ACC112 (cell line): Measurements from ENCODE around the gene TP53I3.

Experiments used
- H2AFZ ChIP-seq: fragments of 200-600 bp; sonication (generic); one replicate; pipeline ENCODE4 v1.6.0; 2017; ENCODE audit warnings: antibody characterized with exemption, low read length; ENCODE audit not compliant: unreplicated experiment
- H3K27ac ChIP-seq: fragments of 200-600 bp; sonication (generic); 2 replicates; pipeline ENCODE4 v1.5.1; 2014; ENCODE audit warnings: low read depth, mild to moderate bottlenecking, antibody characterized with exemption, low read length, moderate library complexity
- H3K27me3 ChIP-seq: fragments of 200-600 bp; sonication (generic); 2 replicates; pipeline ENCODE4 v1.6.1; 2014; ENCODE audit warnings: mild to moderate bottlenecking, antibody characterized with exemption, low read length, moderate library complexity, mixed read lengths; ENCODE audit not compliant: insufficient read depth
- H3K36me3 ChIP-seq: fragments of 200-600 bp; sonication (generic); 2 replicates; pipeline ENCODE4 v1.6.1; 2016; ENCODE audit warnings: mild to moderate bottlenecking, antibody characterized with exemption, low read length, moderate library complexity, mixed read lengths; ENCODE audit not compliant: insufficient read depth
- H3K4me1 ChIP-seq: fragments of 200-600 bp; sonication (generic); one replicate; pipeline ENCODE4 v1.6.1; 2016; ENCODE audit warnings: low read length, mixed read lengths; ENCODE audit not compliant: insufficient read depth, unreplicated experiment, control insufficient read depth
- H3K4me3 ChIP-seq: fragments of 200-600 bp; sonication (generic); 2 replicates; pipeline ENCODE4 v1.5.1; 2014; ENCODE audit warnings: mild to moderate bottlenecking, low read depth, low read length
- H3K79me2 ChIP-seq: fragments of 200-600 bp; sonication (generic); one replicate; pipeline ENCODE4 v1.6.0; 2016; ENCODE audit warnings: low read length; ENCODE audit not compliant: control insufficient read depth, unreplicated experiment, insufficient read depth

The TP53I3 gene, protein sequence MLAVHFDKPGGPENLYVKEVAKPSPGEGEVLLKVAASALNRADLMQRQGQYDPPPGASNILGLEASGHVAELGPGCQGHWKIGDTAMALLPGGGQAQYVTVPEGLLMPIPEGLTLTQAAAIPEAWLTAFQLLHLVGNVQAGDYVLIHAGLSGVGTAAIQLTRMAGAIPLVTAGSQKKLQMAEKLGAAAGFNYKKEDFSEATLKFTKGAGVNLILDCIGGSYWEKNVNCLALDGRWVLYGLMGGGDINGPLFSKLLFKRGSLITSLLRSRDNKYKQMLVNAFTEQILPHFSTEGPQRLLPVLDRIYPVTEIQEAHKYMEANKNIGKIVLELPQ

GRCh38 chr2:24084386-24085199, at the start of gene TP53I3:
TSS of gene TP53I3 (minus strand) at chr2:24084834. CDS start at chr2:24084326, 508 bp downstream.
- peak within 1 kb of the TSS; percentile 79 for H3K4me3 ChIP-seq
- H2AFZ ChIP-seq: peak within 1 kb of the TSS; percentile 88
- peak within 1 kb of the TSS; percentile 67 for H3K27ac ChIP-seq
- no peaks in the 10 kb centered on the region for H3K36me3 ChIP-seq
- H3K4me1 ChIP-seq: peaks cover 10% of the 10 kb centered on the region
- peaks cover 11% of the 10 kb centered on the region for H3K79me2 ChIP-seq
- no peaks in the 10 kb centered on the region for H3K27me3 ChIP-seq

- H3K36me3 ChIP-seq: no peaks in the 10 kb centered on the region
- no peaks in the 10 kb centered on the region for H3K4me1 ChIP-seq
- H3K79me2 ChIP-seq: no peaks in the 10 kb centered on the region
- no peak overlapping the region for H3K4me3 ChIP-seq
- no peaks in the 10 kb centered on the region for H3K27me3 ChIP-seq
- no peak overlapping the region for H2AFZ ChIP-seq
- no peak overlapping the region for H3K27ac ChIP-seq
Observed at GRCh38 chr2:24132543-24132942, 47.9 kb upstream of the TP53I3 start.

DNA sequence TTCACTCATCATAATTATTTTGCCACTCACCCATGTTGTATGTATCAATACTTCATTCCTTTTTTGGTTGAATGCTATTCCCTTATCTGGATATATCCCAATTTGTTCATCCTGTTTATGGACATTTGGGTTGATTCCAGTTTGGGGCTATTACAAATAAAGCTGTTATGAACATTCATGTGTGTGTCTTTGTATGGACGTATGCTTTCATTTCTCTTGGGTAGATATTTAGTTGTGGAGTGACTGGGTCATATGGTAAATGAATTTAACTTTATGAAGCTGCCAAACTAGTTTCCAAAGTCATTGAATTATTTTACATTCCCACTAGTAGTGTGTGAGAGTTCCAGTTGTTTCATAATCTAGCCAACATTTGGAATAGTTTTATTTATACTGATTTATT, 41.3 kb upstream of the TP53I3 start:
- Histone ChIP-seq H3K79me2 (peaks cover 6% of the 10 kb centered on the region), H2AFZ (no peak overlapping the region), H3K36me3 (no peaks in the 10 kb centered on the region), H3K27me3 (no peaks in the 10 kb centered on the region), H3K27ac (no peak overlapping the region), H3K4me3 (no peak overlapping the region), H3K4me1 (peaks cover 9% of the 10 kb centered on the region)

GRCh38 chr2:24123922-24124580, 39.4 kb upstream of the TP53I3 start:
- peak overlapping the region; percentile 50 for H2AFZ ChIP-seq
- H3K27ac ChIP-seq: peak overlapping the region; percentile 10
- no peaks in the 10 kb centered on the region for H3K27me3 ChIP-seq
- peaks cover 9% of the 10 kb centered on the region for H3K4me1 ChIP-seq
- peaks cover 6% of the 10 kb centered on the region for H3K79me2 ChIP-seq
- H3K36me3 ChIP-seq: no peaks in the 10 kb centered on the region
- H3K4me3 ChIP-seq: peak overlapping the region; percentile 74

DNA sequence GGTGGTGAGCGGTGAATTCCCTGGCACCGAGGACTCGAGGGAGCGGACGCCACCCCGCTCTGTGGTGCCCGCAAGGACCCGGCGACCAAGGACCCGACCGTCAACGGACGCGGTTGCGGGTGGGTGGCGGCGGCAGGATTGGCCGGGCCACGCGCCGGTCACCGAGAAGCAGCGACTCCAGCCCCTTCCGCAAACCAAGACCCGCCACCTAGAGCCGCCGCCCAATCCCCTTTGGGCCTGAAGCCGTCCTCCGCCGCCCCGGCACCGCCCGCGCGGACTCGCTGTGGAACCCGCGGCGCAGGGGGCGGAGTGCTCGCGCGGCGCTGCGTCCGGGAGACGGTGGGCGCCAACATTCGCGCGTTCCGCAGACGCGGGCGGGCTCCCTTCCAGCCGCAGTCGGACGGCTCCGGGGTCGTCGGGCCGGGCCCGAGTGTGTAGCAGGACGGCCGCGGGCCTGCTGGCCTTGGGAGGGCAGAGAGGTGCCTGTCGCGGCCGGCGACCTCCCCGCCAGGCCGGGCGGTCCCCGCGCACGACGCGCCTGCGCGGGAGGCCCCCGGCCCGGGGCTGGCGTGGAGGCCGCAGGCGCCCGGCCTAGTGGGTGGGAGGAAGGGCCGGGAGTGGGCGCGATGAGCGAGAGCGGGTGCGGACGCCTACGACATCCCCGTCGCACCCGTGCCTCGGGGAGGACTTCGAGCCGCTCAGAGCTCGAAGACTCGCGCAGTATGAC, 38.7 kb upstream of the TP53I3 start, which contains the start of the genes FAM228B and PFN4:
Gene FAM228B (plus strand): TSS at position 275 of the 727 bp plus-strand sequence. CDS start 893 bp downstream, outside the sequence.
Gene PFN4 (minus strand): TSS at position 140 of the 727 bp plus-strand sequence. CDS start 799 bp downstream, outside the sequence.
- Histone ChIP-seq H3K27me3 (no peaks in the 10 kb centered on the region), H2AFZ (peak within 1 kb of the TSS; percentile 93), H3K36me3 (no peaks in the 10 kb centered on the region), H3K79me2 (peaks cover 6% of the 10 kb centered on the region), H3K4me3 (peak within 1 kb of the TSS; percentile 74), H3K4me1 (peaks cover 9% of the 10 kb centered on the region), H3K27ac (peak within 1 kb of the TSS; percentile 10)

DNA sequence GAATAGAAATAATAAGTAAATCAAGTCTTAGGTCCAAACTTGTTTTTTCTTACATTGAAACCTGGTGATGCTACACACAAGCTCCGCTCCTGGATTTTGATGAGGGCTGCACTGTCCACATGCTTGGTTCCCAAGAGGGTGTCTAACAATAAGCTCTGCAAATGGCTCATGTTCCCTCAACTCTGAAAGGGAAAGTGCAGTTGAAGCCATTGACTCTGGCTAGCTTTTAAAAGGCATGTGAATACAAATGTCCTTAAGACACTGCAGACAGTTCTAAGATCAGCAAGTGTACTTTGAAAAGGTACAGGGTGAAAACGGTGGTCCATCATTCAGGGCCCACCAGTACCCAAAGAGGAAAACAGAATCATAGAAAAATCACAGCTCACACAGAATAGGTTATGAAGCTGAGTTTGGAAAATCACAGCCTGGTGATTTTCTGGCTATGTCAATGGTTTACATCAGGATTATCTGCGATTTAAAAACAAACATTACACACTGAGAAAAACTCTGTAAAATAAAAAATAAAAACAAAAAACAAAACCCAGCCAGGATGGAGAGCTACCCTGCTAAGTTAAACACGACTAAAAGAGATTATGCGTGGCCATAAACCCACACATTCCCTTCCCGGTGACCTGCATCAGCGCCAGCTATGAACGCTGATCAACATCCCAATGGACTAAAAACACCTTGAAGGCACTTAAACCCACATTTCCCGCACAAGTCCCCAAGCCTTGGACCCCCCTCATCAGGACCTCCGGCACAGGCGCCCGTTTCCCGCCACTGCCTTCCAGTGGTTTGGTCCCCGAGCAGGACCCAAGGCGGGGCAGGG, 37.9 kb upstream of the TP53I3 start:
- H3K27ac ChIP-seq: peak overlapping the region; percentile 10; the same call in 1 of the 2 replicates

GRCh38 chr2:24121469-24121868, 36.8 kb upstream of the TP53I3 start:
- H3K4me3 ChIP-seq: no peak overlapping the region
- no peak overlapping the region for H2AFZ ChIP-seq
- H3K36me3 ChIP-seq: no peaks in the 10 kb centered on the region
- peaks cover 6% of the 10 kb centered on the region for H3K79me2 ChIP-seq
- H3K27ac ChIP-seq: no peak overlapping the region
- no peaks in the 10 kb centered on the region for H3K27me3 ChIP-seq
- peaks cover 9% of the 10 kb centered on the region for H3K4me1 ChIP-seq

More for the DNA sequence above, 37.9 kb upstream of the TP53I3 start:
- Histone ChIP-seq H3K27me3 (no peaks in the 10 kb centered on the region), H3K79me2 (peaks cover 6% of the 10 kb centered on the region), H3K4me3 (peak overlapping the region; percentile 74), H3K36me3 (no peaks in the 10 kb centered on the region), H2AFZ (peak overlapping the region; percentile 93), H3K4me1 (peaks cover 9% of the 10 kb centered on the region)

DNA sequence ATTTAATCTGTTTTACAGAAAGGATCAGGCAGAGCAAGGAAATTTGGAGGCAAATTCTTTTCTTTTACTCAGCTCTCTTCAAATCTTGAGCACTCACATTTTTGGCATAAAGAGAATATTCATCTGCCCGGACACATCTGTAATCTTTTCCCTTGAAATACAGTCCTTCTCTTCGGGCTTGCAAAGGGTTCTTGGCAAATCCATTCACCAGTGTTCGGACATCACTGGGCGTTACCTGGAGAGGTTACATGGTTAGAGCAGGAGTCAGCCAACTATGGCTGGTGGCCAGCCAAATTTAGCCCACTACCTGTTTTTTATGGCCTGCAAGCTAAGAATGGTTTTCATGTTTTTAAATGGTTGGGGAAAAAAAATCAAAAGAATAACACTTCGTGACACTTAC, 36.4 kb upstream of the TP53I3 start:
- Histone ChIP-seq H3K27ac (no peak overlapping the region), H3K4me3 (no peak overlapping the region), H3K27me3 (no peaks in the 10 kb centered on the region), H3K79me2 (peaks cover 6% of the 10 kb centered on the region), H3K4me1 (peaks cover 9% of the 10 kb centered on the region), H3K36me3 (no peaks in the 10 kb centered on the region), H2AFZ (no peak overlapping the region)

DNA sequence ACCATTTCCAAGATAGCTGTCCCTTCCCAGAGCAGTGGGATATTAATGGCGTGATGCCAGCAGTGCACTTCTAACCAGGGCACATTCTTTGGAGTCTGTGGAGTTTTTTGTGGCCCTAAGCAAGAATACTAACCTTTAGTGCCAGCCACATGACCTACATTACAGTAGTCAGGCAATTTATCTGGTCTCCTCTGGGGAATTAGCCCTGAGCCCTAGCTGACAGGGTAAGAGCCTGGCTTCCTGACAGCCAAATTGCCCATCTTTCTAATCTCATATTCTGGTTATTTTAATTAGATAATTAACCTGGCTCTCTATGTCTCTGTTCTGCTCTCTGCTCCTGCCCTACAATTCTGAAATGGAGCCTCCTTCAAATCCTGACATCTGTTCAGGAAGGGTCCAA, 33.3 kb upstream of the TP53I3 start:
- H3K27ac ChIP-seq: no peak overlapping the region
- no peak overlapping the region for H2AFZ ChIP-seq
- H3K4me3 ChIP-seq: no peak overlapping the region

More for the DNA sequence above, 33.3 kb upstream of the TP53I3 start:
- no peaks in the 10 kb centered on the region for H3K27me3 ChIP-seq
- H3K79me2 ChIP-seq: no peaks in the 10 kb centered on the region
- peaks cover 12% of the 10 kb centered on the region for H3K36me3 ChIP-seq
- peaks cover 6% of the 10 kb centered on the region for H3K4me1 ChIP-seq
